Epithelial cell of esophagus (primary cell): ENCODE measurements around the gene EXD1.
A peak's percentile ranks its signal among the peaks of the same experiment; 100 is the strongest.
"Not testable (repeated sequence)": the region's sequence is repeated elsewhere in the genome, so short reads cannot be mapped to it uniquely, and the experiment has no call there.

Source experiments
- DNase-seq: peaks from one replicate; pipeline ENCODE4 v3.0.0; 2010; ENCODE audit warnings: low read depth
- H3K4me3 ChIP-seq: 2 replicates; pipeline ENCODE4 v1.5.1; 2011; ENCODE audit warnings: mild to moderate bottlenecking, low read length, control low read depth
- TF ChIP-seq, protein P1 (sequence below): IDR thresholded peaks from 2 replicates; pipeline ENCODE4 v1.5.1; 2011; ENCODE audit warnings: low read depth, mild to moderate bottlenecking, low read length, control low read depth, inconsistent platforms; ENCODE audit not compliant: insufficient read depth; ENCODE audit errors: missing control alignments

Gene EXD1

DNA sequence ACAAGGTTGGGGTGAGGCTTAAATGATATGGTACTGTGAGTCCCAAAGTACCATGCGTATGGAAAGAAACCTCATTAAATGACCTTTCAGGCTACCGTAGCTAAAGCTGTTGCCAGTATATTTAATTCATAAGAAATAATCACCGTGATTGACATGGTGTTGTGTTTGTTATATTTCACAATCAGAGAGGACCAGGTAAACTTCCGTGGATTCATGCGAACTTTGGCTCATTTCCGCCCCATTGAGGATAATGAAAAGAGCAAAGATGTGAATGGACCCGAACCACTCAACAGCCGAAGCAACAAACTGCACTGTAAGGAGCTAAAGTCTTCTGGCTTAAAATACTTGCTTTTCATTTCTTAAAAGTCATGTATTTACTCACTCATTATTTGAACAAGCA, 32.0 kb upstream of the EXD1 start:
- TF ChIP-seq, protein P1, sequence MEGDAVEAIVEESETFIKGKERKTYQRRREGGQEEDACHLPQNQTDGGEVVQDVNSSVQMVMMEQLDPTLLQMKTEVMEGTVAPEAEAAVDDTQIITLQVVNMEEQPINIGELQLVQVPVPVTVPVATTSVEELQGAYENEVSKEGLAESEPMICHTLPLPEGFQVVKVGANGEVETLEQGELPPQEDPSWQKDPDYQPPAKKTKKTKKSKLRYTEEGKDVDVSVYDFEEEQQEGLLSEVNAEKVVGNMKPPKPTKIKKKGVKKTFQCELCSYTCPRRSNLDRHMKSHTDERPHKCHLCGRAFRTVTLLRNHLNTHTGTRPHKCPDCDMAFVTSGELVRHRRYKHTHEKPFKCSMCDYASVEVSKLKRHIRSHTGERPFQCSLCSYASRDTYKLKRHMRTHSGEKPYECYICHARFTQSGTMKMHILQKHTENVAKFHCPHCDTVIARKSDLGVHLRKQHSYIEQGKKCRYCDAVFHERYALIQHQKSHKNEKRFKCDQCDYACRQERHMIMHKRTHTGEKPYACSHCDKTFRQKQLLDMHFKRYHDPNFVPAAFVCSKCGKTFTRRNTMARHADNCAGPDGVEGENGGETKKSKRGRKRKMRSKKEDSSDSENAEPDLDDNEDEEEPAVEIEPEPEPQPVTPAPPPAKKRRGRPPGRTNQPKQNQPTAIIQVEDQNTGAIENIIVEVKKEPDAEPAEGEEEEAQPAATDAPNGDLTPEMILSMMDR: no peak
- H3K4me3 ChIP-seq: no peak overlapping the region
- no peak for DNase-seq

DNA sequence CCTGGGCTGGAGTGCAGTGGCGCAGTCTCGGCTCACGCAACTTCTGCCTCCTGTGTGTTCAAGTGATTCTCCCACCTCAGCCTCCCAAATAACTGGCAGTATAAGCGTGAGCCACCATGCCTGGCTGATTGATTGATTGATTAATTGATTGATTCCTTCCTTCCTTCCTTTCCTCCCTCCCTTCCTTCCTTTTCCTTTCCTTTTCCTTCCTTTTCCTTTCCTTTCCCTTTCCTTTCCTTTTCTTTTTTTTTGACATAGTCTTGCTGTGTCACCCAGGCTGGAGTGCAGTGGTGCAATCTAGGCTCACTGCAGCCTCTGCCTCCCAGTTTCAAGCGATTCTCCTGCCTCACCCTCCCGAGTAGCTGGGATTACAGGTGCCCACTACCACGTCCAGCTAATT, 30.4 kb upstream of the EXD1 start:
- H3K4me3 ChIP-seq, DNase-seq: not testable (repeated sequence)

DNA sequence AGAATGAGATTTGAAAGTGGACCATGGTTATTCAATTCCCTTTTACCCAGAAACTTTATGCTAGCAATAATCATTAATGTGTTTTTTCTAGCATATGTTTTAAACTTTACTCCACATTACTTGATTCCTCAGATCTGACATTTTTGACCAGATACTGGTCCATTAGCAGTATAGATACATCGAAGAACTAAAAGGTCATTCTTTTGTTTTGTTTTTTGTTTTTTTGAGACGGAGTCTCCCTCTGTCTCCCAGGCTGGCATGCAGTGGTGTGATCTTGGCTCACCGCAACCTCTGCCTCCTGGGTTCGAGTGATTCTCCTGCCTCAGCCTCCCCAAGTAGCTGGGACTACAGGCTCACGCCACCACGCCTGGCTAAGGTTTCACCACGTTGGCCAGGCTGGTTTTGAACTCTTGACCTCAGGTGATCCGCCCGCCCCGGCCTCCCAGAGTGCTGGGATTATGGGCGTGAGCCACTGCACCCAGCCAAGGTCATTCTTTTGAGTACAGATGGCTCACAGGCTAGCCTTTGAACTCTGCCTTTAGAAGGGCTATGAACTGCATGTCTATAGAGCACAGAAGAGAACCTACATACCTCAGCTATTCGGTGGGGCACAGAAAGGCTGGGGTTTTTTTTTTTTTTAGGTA, 29.1 kb upstream of the EXD1 start:
- no peak overlapping the region for H3K4me3 ChIP-seq
- DNase-seq: no peak
- TF ChIP-seq, protein P1: no peak

DNA sequence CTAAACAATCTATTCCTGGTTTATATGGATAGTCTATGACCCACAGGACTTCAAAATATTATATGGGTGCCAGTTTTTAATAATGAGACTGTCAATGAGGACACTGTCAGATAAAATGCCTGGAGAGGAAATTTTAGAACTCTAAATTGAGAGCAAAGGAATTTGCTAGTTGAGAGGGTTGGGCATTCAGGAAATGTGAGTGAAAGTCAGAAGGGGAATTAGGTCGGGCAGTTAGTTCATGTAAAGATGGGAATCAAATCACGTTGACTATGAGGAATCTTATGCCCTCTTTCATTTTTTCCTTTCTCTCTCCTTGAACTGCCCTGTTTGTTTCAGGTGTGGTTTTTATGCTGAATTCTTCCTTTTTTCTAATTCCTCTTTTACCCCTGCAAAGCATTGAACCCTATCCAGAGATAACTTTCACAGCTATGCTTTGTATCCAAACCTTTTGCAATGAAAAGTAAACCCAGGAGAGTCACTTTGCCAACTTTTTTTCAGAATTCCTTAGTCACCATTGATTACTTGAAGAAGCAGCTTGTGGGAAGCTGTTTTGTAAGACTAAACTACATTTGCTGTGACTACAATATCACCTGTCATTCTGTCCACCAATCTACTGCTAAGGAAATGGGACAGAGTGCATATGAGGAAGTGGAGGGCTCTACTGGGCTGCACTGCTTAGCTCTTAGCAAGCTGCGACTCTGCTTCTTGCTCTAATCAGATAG, 28.4 kb upstream of the EXD1 start:
- TF ChIP-seq, protein P1: no peak
- DNase-seq: peak; percentile 72
- H3K4me3 ChIP-seq: no peak overlapping the region

DNA sequence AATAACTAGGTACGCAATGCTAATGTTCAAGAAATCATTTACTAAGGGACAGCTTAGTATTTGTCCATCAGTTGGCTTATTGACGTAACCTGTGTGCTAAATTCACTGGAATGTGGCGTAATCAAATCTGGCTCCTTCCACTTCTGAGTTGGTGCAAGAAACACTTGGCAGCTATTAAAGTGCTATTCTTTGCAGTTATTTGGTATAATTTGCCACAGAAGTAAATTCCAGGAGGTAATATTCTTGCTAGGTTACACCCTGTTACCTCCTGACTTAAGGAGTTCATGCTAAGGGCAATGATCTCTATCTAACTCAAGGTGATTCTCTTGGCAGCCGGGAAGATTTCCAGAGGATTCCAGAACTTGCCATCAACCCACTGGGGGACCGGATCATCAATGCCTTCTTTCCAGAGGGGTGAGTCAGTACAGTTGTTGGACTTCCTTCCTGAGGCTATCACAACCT, 26.1 kb upstream of the EXD1 start:
- DNase-seq: peak; percentile 17
- TF ChIP-seq, protein P1: no peak
- H3K4me3 ChIP-seq: no peak overlapping the region

DNA sequence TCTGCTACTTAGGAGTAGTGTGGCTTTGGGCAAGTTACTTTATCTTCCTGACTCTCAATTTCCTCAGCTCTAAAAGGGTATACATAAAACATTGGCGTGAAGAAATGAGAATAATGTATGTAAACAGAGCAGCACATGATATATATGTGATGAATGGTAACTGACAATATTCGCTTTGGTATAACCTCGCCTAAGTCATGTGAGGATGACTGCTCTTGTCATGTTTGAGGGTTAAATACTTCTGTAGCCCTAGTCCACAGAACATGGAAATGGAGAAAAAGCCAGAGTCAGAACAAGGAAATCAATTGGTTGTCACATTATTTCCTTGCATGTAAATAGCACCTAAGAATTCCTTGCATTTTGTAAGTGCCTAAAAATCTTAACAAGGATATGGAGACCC, 25.5 kb upstream of the EXD1 start:
- H3K4me3 ChIP-seq: no peak overlapping the region
- TF ChIP-seq, protein P1: no peak
- no peak for DNase-seq

DNA sequence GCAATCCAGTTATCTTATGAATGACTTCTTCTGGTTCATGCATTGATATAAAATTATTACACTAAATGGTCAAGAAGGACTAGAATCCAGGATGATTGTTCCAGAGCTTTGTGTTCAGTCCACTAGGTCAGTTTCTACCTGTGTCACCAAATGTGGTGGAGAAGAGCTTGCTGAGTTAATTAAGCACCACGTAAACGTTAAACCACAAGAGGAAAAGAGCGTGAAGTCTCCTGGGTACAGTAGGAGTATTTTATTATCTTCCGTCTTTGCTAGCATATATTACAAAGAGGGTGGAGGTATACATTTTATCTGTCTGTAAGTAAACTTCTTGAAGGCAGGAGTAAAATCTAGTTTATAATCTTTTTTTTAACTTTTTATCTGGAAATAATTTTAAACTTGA, 24.0 kb upstream of the EXD1 start:
- TF ChIP-seq, protein P1: no peak
- no peak for DNase-seq
- no peak overlapping the region for H3K4me3 ChIP-seq
